ENCODE results near the gene FMN1.

Gene FMN1

GRCh38 chr15:33014586-33014985 lies 179.9 kb downstream of the FMN1 start:
- DNase-seq, result no peak

DNA sequence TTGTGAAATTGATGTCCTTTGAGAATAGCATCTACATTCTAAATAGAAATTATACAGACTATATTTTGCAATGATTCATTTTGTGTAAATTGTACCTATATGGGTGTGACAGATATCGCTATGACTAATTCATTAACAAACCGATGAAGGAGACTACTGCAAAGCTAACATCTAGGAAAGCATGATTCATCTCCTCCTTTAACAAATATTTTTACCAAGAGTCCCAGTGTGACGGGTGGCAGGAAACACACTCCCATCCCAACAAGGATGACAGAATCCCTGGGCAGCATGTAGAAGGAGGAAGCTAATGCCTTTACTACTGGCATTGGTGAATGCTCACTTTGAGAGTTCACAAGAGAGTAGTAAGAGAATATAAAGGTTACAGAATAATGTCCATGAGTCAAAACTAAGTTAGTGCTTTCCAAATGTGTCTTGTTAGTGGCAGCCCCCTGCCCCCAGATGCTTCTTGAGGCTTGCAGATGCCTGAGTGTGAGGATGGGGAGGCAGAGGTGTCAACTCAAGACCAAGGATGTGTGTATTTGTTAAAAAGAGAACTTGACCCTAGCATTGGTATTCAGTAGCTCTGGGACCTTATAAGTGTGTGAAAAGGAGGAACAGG lies 180.6 kb downstream of the FMN1 start:
- Histone ChIP-seq H3K27me3 (ENCODE audit: insufficient read depth, low read depth, severe bottlenecking) (no peaks in the 10 kb centered on the region), H3K27ac (no peak overlapping the region), H3K36me3 (no peaks in the 10 kb centered on the region), H3K4me3 (ENCODE audit: low read depth, low read length) (no peak overlapping the region), H3K9me3 (ENCODE audit: severe bottlenecking) (no peaks in the 10 kb centered on the region)
- TF ChIP-seq, protein P1, sequence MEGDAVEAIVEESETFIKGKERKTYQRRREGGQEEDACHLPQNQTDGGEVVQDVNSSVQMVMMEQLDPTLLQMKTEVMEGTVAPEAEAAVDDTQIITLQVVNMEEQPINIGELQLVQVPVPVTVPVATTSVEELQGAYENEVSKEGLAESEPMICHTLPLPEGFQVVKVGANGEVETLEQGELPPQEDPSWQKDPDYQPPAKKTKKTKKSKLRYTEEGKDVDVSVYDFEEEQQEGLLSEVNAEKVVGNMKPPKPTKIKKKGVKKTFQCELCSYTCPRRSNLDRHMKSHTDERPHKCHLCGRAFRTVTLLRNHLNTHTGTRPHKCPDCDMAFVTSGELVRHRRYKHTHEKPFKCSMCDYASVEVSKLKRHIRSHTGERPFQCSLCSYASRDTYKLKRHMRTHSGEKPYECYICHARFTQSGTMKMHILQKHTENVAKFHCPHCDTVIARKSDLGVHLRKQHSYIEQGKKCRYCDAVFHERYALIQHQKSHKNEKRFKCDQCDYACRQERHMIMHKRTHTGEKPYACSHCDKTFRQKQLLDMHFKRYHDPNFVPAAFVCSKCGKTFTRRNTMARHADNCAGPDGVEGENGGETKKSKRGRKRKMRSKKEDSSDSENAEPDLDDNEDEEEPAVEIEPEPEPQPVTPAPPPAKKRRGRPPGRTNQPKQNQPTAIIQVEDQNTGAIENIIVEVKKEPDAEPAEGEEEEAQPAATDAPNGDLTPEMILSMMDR (IDR thresholded peaks at IDR 0.05; ENCODE audit: low read depth, low read length), result no peak
- no peak for DNase-seq

More at GRCh38 chr15:33014586-33014985, 179.9 kb downstream of the FMN1 start:
- TF ChIP-seq, protein P1 (IDR thresholded peaks at IDR 0.05; ENCODE audit: low read depth, low read length), result no peak
- H3K4me3 ChIP-seq (ENCODE audit: low read depth, low read length), result no peak overlapping the region
- H3K27ac ChIP-seq, result no peak overlapping the region
- H3K27me3 ChIP-seq (ENCODE audit: insufficient read depth, low read depth, severe bottlenecking), result no peaks in the 10 kb centered on the region
- H3K36me3 ChIP-seq, result no peaks in the 10 kb centered on the region
- H3K9me3 ChIP-seq (ENCODE audit: severe bottlenecking), result no peaks in the 10 kb centered on the region

DNA sequence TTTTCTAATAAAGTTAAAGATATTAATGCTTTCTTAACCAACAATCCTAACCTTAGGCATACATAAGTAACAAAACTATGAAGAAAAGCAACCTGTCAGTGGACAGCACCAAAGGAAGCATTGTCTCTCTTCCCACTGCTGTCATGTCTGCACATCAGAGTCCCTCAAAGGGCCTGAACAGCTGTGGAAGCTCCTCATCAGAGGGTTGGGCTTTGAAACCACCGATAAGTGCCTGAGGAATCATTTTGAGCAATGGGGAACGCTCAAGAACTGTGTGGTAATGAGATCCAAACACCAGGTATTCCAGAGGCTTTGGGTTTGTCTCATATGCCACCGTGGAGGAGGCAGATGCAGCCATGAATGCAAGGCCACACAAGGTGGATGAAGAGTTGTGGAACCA lies 182.5 kb downstream of the FMN1 start:
- Histone ChIP-seq H3K27ac (no peak overlapping the region), H3K36me3 (no peaks in the 10 kb centered on the region), H3K27me3 (ENCODE audit: insufficient read depth, low read depth, severe bottlenecking) (no peaks in the 10 kb centered on the region), H3K4me3 (ENCODE audit: low read depth, low read length) (no peak overlapping the region), H3K9me3 (ENCODE audit: severe bottlenecking) (no peaks in the 10 kb centered on the region)
- DNase-seq, result no peak
- TF ChIP-seq, protein P1 (IDR thresholded peaks at IDR 0.05; ENCODE audit: low read depth, low read length), result no peak

DNA sequence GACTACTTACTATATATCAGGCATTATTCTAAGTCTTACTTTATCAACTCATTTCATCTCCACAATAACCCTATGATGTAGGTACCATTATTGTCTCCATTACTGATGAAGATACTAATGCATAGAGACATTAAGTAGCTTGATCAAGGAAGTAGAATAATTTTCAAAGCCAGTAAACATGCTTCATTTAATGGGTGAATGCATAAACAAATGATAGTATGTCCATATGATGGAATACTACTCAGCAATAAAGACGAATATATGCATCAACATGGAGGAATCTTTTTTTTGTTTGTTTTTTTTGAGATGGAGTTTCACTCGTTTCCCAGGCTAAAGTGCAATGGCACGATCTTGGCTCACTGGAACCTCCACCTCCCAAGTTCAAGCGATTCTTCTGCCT lies 184.9 kb downstream of the FMN1 start:
- DNase-seq, result no peak
- H3K36me3 ChIP-seq, result no peaks in the 10 kb centered on the region
- TF ChIP-seq, protein P1 (IDR thresholded peaks at IDR 0.05; ENCODE audit: low read depth, low read length), result no peak
- no peaks in the 10 kb centered on the region for H3K27me3 ChIP-seq (ENCODE audit: insufficient read depth, low read depth, severe bottlenecking)
- H3K4me3 ChIP-seq (ENCODE audit: low read depth, low read length), result no peak overlapping the region
- H3K27ac ChIP-seq, result no peak overlapping the region
- H3K9me3 ChIP-seq (ENCODE audit: severe bottlenecking), result no peaks in the 10 kb centered on the region

DNA sequence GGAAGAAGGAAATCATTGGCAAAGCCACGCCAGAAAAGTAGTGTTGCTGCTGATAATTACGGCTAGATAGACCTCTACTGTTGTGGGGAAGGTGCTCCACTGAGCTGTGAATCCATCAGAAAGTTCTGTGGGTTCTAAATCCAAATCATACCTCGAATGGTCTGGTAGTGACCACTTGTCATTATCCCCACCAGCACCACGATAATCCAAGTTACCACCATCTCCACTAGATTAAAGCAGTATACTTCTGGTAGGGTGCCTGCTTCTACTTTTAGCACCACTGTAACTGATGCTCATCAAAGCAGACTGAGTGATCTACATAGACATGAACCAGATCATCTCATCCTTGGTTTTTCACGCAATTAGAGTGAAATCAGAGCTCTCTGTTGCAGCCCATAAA lies 185.5 kb downstream of the FMN1 start:
- H3K27me3 ChIP-seq (ENCODE audit: insufficient read depth, low read depth, severe bottlenecking), result no peaks in the 10 kb centered on the region
- no peak for DNase-seq
- H3K9me3 ChIP-seq (ENCODE audit: severe bottlenecking), result no peaks in the 10 kb centered on the region
- no peaks in the 10 kb centered on the region for H3K36me3 ChIP-seq
- no peak overlapping the region for H3K4me3 ChIP-seq (ENCODE audit: low read depth, low read length)
- TF ChIP-seq, protein P1 (IDR thresholded peaks at IDR 0.05; ENCODE audit: low read depth, low read length), result no peak
- no peak overlapping the region for H3K27ac ChIP-seq

All from WERI-Rb-1 (cell line).